BLaER1 treated with 17β-estradiol and CSF1 and Interleukin-3, amounts not matched to agents 10 nM and 100 nM (cell line): ENCODE data around the gene GUCY2C.
A peak's percentile ranks its signal among the peaks of the same experiment; 100 is the strongest.
"Not testable (repeated sequence)": the region's sequence is repeated elsewhere in the genome, so short reads cannot be mapped to it uniquely, and the experiment has no call there.

ENCODE experiments used
- H3K27ac ChIP-seq, 11 experiments: shearing (Covaris generic); formaldehyde crosslinking; 2 replicates each; pipeline ENCODE4 v1.8.1; 2022
- H3K27me3 ChIP-seq, 11 experiments: shearing (Covaris generic); formaldehyde crosslinking; 2 replicates each; pipeline ENCODE4 v1.8.1; 2022
- H3K36me3 ChIP-seq, 11 experiments: shearing (Covaris generic); formaldehyde crosslinking; 2 replicates each; pipeline ENCODE4 v1.8.1; 2022
- H3K4me1 ChIP-seq, 10 experiments: shearing (Covaris generic); formaldehyde crosslinking; 2 replicates each; pipeline ENCODE4 v1.8.1; 2022
- H3K4me2 ChIP-seq, 11 experiments: shearing (Covaris generic); formaldehyde crosslinking; 2 replicates each; pipeline ENCODE4 v1.8.1; 2022
- H3K4me3 ChIP-seq, 10 experiments: shearing (Covaris generic); formaldehyde crosslinking; 2 replicates each; pipeline ENCODE4 v1.8.1; 2022
- H3K9ac ChIP-seq, 11 experiments: shearing (Covaris generic); formaldehyde crosslinking; 2 replicates each; pipeline ENCODE4 v1.8.1; 2022
- H3K9me3 ChIP-seq, 11 experiments: shearing (Covaris generic); formaldehyde crosslinking; replicated peaks in 1 of 11; 2 replicates each; pipeline ENCODE4 v1.8.1; 2022
- H4K20me1 ChIP-seq, 11 experiments: shearing (Covaris generic); formaldehyde crosslinking; 2 replicates each; pipeline ENCODE4 v1.8.1; 2022
- Cebpa-rat ChIP-seq, 11 experiments: shearing (Covaris generic); IDR thresholded peaks; 2 replicates each; pipeline ENCODE4 v1.8.1; 2022

The GUCY2C gene

DNA sequence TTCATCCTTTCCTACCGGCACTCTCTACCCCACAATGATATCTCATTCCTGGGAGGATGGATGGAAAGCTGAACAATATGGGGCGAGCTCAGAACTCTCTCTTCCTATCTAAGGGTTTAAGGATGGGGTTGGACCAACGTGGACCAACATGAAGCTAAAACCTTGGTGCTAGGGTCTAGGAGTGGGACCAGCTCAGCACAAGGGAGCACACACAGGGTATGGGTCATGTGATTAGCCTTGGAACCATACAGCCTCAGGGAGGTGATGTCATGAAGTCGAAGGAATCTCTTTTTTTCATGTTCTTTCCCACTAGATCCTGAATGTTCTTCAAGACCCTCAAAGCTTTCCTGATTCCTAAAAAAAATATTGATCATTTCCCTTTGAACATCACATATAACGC is 3.3 kb downstream of the GUCY2C start:
- no peak for TF ChIP-seq Cebpa-rat (IDR thresholded peaks at IDR 0.05)
- Histone ChIP-seq H3K27ac (no peak overlapping the region), H3K4me2 (no peak overlapping the region), H3K9ac (no peak overlapping the region), H3K4me3 (no peak overlapping the region), H3K4me1 (peaks cover 0 to 21% (median 9%) of the 10 kb centered on the region in 10 experiments; a peak in 13 of 20 replicates), H3K9me3 (no peaks in the 10 kb centered on the region), H3K36me3 (no peaks in the 10 kb centered on the region), H4K20me1 (no peaks in the 10 kb centered on the region), H3K27me3 (no peaks in the 10 kb centered on the region)

- Histone ChIP-seq H3K4me1 (peaks cover 0 to 21% (median 9%) of the 10 kb centered on the region in 10 experiments; a peak in 13 of 20 replicates), H3K27me3 (no peaks in the 10 kb centered on the region), H3K36me3 (no peaks in the 10 kb centered on the region), H3K4me3 (no peak overlapping the region), H3K9ac (no peak overlapping the region), H3K9me3 (no peaks in the 10 kb centered on the region), H3K4me2 (peak overlapping the region in 6 of 11 experiments; percentile 14 to 78 (median 42); a peak in 10 of 22 replicates), H4K20me1 (no peaks in the 10 kb centered on the region), H3K27ac (no peak overlapping the region)
- TF ChIP-seq Cebpa-rat (IDR thresholded peaks at IDR 0.05): no peak
These were observed 4.8 kb downstream of the GUCY2C start for GRCh38 chr12:14691560-14691959.

GRCh38 chr12:14689996-14690395 is 6.4 kb downstream of the GUCY2C start:
- peak overlapping the region in 1 of 11 experiments; percentile 33; a peak in 1 of 22 replicates for H3K4me2 ChIP-seq
- H3K4me3 ChIP-seq: no peak overlapping the region
- H3K9ac ChIP-seq: no peak overlapping the region
- TF ChIP-seq Cebpa-rat (IDR thresholded peaks at IDR 0.05): no peak
- H4K20me1 ChIP-seq: no peaks in the 10 kb centered on the region
- H3K36me3 ChIP-seq: no peaks in the 10 kb centered on the region
- peaks cover 0 to 21% (median 6%) of the 10 kb centered on the region in 10 experiments; a peak in 13 of 20 replicates for H3K4me1 ChIP-seq
- no peaks in the 10 kb centered on the region for H3K27me3 ChIP-seq
- no peaks in the 10 kb centered on the region for H3K9me3 ChIP-seq
- no peak overlapping the region for H3K27ac ChIP-seq

GRCh38 chr12:14689144-14689543 is 7.3 kb downstream of the GUCY2C start:
- peaks cover 0 to 21% (median 4%) of the 10 kb centered on the region in 10 experiments; a peak in 10 of 20 replicates for H3K4me1 ChIP-seq
- no peaks in the 10 kb centered on the region for H3K27me3 ChIP-seq
- H3K4me2 ChIP-seq: no peak overlapping the region
- no peak for TF ChIP-seq Cebpa-rat (IDR thresholded peaks at IDR 0.05)
- H3K9ac ChIP-seq: no peak overlapping the region
- H3K4me3 ChIP-seq: no peak overlapping the region
- no peaks in the 10 kb centered on the region for H3K36me3 ChIP-seq
- H4K20me1 ChIP-seq: no peaks in the 10 kb centered on the region
- H3K9me3 ChIP-seq: no peaks in the 10 kb centered on the region
- no peak overlapping the region for H3K27ac ChIP-seq

GRCh38 chr12:14682231-14682630 is 14.2 kb downstream of the GUCY2C start:
- H3K27ac ChIP-seq, H3K4me1 ChIP-seq, H3K4me3 ChIP-seq, H4K20me1 ChIP-seq, H3K9ac ChIP-seq, H3K9me3 ChIP-seq, H3K27me3 ChIP-seq, H3K4me2 ChIP-seq, H3K36me3 ChIP-seq: not testable (repeated sequence)

DNA sequence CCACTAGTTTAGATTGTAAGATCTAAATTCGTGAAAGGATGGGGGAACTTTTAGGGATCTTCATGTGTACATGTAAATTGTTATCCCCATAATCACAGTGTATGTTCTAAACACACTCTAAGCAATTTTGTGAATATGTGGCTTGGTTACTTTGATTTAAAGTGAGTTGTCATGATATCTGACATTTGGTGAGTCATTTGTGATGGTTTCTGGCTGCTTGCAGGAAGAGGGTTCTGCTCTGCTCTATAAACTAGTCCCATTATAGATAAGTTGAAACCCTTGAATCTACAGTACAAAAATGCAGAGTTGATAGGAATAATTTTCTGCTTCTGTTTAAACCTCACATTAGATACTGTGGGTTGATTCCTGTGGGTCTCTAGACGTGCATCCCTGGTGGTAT is 14.8 kb downstream of the GUCY2C start:
- Histone ChIP-seq H3K27ac (no peak overlapping the region), H3K36me3 (no peaks in the 10 kb centered on the region), H3K9ac (no peak overlapping the region), H3K27me3 (no peaks in the 10 kb centered on the region), H3K4me1 (no peaks in the 10 kb centered on the region), H3K4me3 (no peak overlapping the region), H3K9me3 (no peaks in the 10 kb centered on the region), H3K4me2 (no peak overlapping the region), H4K20me1 (no peaks in the 10 kb centered on the region)
- TF ChIP-seq Cebpa-rat (IDR thresholded peaks at IDR 0.05): no peak

DNA sequence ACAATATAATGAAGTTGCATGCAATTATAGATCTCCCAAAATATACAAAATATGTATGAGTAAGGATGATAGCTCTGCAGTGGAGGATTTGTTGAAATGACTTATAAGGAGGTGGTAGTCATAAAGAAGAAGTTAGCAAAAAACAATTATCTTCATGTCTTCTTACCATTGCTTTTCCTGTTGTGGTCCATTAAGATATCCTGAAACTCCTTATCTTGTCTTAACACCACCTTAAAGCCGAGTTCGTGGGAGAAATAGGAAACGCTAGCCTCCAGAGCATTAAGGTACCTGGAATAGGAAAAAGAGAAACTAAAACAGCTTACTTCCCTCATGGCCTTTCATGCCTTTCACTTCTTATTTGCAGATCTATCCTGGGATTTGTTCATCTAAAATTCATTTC is 15.2 kb downstream of the GUCY2C start:
- TF ChIP-seq Cebpa-rat (IDR thresholded peaks at IDR 0.05): no peak
- Histone ChIP-seq H3K4me3 (no peak overlapping the region), H3K4me1 (no peaks in the 10 kb centered on the region), H3K9ac (no peak overlapping the region), H3K9me3 (no peaks in the 10 kb centered on the region), H3K27me3 (no peaks in the 10 kb centered on the region), H4K20me1 (no peaks in the 10 kb centered on the region), H3K36me3 (no peaks in the 10 kb centered on the region), H3K27ac (no peak overlapping the region), H3K4me2 (no peak overlapping the region)

GRCh38 chr12:14678547-14679150 is 17.8 kb downstream of the GUCY2C start:
- H3K9ac ChIP-seq: no peak overlapping the region
- no peak for TF ChIP-seq Cebpa-rat (IDR thresholded peaks at IDR 0.05)
- H4K20me1 ChIP-seq: no peaks in the 10 kb centered on the region
- H3K4me1 ChIP-seq: peaks cover 0 to 2% (median 0%) of the 10 kb centered on the region in 10 experiments; a peak in 2 of 20 replicates
- no peak overlapping the region for H3K4me2 ChIP-seq
- H3K9me3 ChIP-seq: no peaks in the 10 kb centered on the region
- H3K27ac ChIP-seq: no peak overlapping the region
- no peak overlapping the region for H3K4me3 ChIP-seq
- no peaks in the 10 kb centered on the region for H3K27me3 ChIP-seq
- no peaks in the 10 kb centered on the region for H3K36me3 ChIP-seq

DNA sequence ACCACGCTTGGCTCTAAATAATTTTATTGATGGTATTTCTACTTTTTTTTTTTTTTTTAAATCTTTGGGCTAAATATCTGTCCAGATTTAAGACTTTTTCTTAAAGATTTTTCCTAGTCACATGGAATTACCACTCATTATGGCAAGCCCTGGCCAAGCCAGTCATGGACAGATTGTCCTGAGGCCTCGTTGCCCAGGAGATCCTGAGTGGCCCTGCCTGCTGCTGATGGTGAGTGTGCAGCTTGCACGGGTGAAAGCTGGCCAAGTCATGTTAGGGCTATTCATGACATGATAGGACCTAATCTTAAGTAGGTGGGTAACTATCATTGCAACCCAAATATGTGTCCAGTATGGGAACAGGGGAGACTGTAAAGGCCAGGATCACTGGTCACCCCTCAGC is 27.8 kb downstream of the GUCY2C start:
- TF ChIP-seq Cebpa-rat (IDR thresholded peaks at IDR 0.05): no peak
- Histone ChIP-seq H3K4me1 (peaks cover 0 to 13% (median 0%) of the 10 kb centered on the region in 10 experiments; a peak in 7 of 20 replicates), H3K9me3 (peaks cover 0 to 16% (median 9%) of the 10 kb centered on the region in 11 experiments; a peak in 14 of 22 replicates), H3K27me3 (no peaks in the 10 kb centered on the region), H3K36me3 (no peaks in the 10 kb centered on the region), H3K27ac (no peak overlapping the region), H3K4me2 (no peak overlapping the region), H3K9ac (no peak overlapping the region), H3K4me3 (no peak overlapping the region), H4K20me1 (no peaks in the 10 kb centered on the region)
